SK-N-SH treated with all-trans-retinoic acid at 6 μM for 48 hours (cell line): ENCODE data around the gene SLC12A9.

ENCODE experiments used
- ATAC-seq: fragments of 200-7000 bp; cut with Tn5 transposase; 3 replicates; pipeline ENCODE4 v1.9.1; 2020; ENCODE audit warnings: mild to moderate bottlenecking, moderate library complexity
- ARNTL ChIP-seq: fragments of 450-650 bp; formaldehyde crosslinking; IDR thresholded peaks from 2 replicates; pipeline ENCODE4 v1.5.0; 2020; ENCODE audit warnings: low read depth, mild to moderate bottlenecking, moderate library complexity, borderline replicate concordance
- BACH2 ChIP-seq: fragments of 250-450 bp; sonication (Bioruptor Pico); IDR thresholded peaks from 2 replicates; pipeline ENCODE4 v1.9.0; 2021; ENCODE audit warnings: mild to moderate bottlenecking, borderline replicate concordance
- CSDC2 ChIP-seq: fragments of 250-450 bp; sonication (Bioruptor Pico); IDR thresholded peaks from 2 replicates; pipeline ENCODE4 v1.5.0; 2020; ENCODE audit warnings: mild to moderate bottlenecking, moderate library complexity
- ESRRG ChIP-seq: fragments of 250-450 bp; sonication (Bioruptor Pico); IDR thresholded peaks from 2 replicates; pipeline ENCODE4 v1.6.1; 2021; ENCODE audit warnings: mild to moderate bottlenecking
- GLIS3 ChIP-seq: fragments of 250-450 bp; sonication (Bioruptor Pico); IDR thresholded peaks from 2 replicates; pipeline ENCODE4 v1.5.0; 2020; ENCODE audit warnings: mild to moderate bottlenecking, moderate library complexity
- ISL1 ChIP-seq: fragments of 250-450 bp; sonication (Bioruptor Pico); IDR thresholded peaks from 2 replicates; pipeline ENCODE4 v2.1.2; 2022; ENCODE audit warnings: mild to moderate bottlenecking, moderate library complexity
- OSR1 ChIP-seq: fragments of 250-450 bp; sonication (Bioruptor Pico); IDR thresholded peaks from 2 replicates; pipeline ENCODE4 v1.8.0; 2022; ENCODE audit warnings: moderate library complexity, mild to moderate bottlenecking, inconsistent platforms
- PPARA ChIP-seq: fragments of 250-450 bp; sonication (Bioruptor Pico); IDR thresholded peaks from 2 replicates; pipeline ENCODE4 v1.5.0; 2020; ENCODE audit warnings: mild to moderate bottlenecking, borderline replicate concordance
- RARB ChIP-seq: fragments of 250-450 bp; sonication (Bioruptor Pico); IDR thresholded peaks from 2 replicates; pipeline ENCODE4 v1.8.0; 2021; ENCODE audit warnings: mild to moderate bottlenecking, moderate library complexity
- TCF4 ChIP-seq: fragments of 250-450 bp; sonication (Bioruptor Pico); IDR thresholded peaks from 2 replicates; pipeline ENCODE4 v1.8.0; 2021; ENCODE audit warnings: mild to moderate bottlenecking, moderate library complexity, borderline replicate concordance
- TOX ChIP-seq: fragments of 250-450 bp; sonication (Bioruptor Pico); IDR thresholded peaks from 2 replicates; pipeline ENCODE4 v1.8.0; 2021; ENCODE audit warnings: mild to moderate bottlenecking, moderate library complexity, borderline replicate concordance
- ZC3H10 ChIP-seq: fragments of 250-450 bp; sonication (Bioruptor Pico); IDR thresholded peaks from 2 replicates; pipeline ENCODE4 v1.5.1; 2021; ENCODE audit warnings: mild to moderate bottlenecking, moderate library complexity
- ZFP3 ChIP-seq: fragments of 250-450 bp; sonication (Bioruptor Pico); IDR thresholded peaks from 2 replicates; pipeline ENCODE4 v1.5.0; 2020; ENCODE audit warnings: mild to moderate bottlenecking, moderate library complexity
- ZFP30 ChIP-seq: fragments of 450-650 bp; formaldehyde crosslinking; IDR thresholded peaks from 2 replicates; pipeline ENCODE4 v1.5.0; 2022; ENCODE audit warnings: mild to moderate bottlenecking, moderate library complexity
- ZNF565 ChIP-seq: fragments of 450-650 bp; formaldehyde crosslinking; conservative IDR thresholded peaks from 2 replicates; pipeline ENCODE4 v1.5.0; 2020; ENCODE audit warnings: low read depth, mild to moderate bottlenecking, moderate library complexity
- ZNF70 ChIP-seq: fragments of 450-650 bp; formaldehyde crosslinking; IDR thresholded peaks from 2 replicates; pipeline ENCODE4 v1.5.0; 2020; ENCODE audit warnings: mild to moderate bottlenecking, moderate library complexity
- ZNF8 ChIP-seq: fragments of 450-650 bp; formaldehyde crosslinking; IDR thresholded peaks from 2 replicates; pipeline ENCODE4 v1.5.0; 2020; ENCODE audit warnings: mild to moderate bottlenecking, moderate library complexity
- TF ChIP-seq, protein P1 (sequence below): fragments of 250-450 bp; sonication (Bioruptor Pico); IDR thresholded peaks from 2 replicates; pipeline ENCODE4 v1.8.0; 2021; ENCODE audit warnings: low read depth, mild to moderate bottlenecking, moderate library complexity, borderline replicate concordance
- TF ChIP-seq, protein P2 (sequence below): fragments of 250-450 bp; sonication (Bioruptor Pico); IDR thresholded peaks from 2 replicates; pipeline ENCODE4 v1.8.0; 2020; ENCODE audit warnings: mild to moderate bottlenecking, moderate library complexity, borderline replicate concordance
- TF ChIP-seq, protein P3 (sequence below): fragments of 250-450 bp; sonication (Bioruptor Pico); IDR thresholded peaks from 2 replicates; pipeline ENCODE4 v1.5.0; 2020; ENCODE audit warnings: mild to moderate bottlenecking, moderate library complexity
- TF ChIP-seq, protein P4 (sequence below): fragments of 250-450 bp; sonication (Bioruptor Pico); IDR thresholded peaks from 2 replicates; pipeline ENCODE4 v1.5.1; 2020; ENCODE audit warnings: low read depth, mild to moderate bottlenecking, moderate library complexity

Gene SLC12A9

DNA sequence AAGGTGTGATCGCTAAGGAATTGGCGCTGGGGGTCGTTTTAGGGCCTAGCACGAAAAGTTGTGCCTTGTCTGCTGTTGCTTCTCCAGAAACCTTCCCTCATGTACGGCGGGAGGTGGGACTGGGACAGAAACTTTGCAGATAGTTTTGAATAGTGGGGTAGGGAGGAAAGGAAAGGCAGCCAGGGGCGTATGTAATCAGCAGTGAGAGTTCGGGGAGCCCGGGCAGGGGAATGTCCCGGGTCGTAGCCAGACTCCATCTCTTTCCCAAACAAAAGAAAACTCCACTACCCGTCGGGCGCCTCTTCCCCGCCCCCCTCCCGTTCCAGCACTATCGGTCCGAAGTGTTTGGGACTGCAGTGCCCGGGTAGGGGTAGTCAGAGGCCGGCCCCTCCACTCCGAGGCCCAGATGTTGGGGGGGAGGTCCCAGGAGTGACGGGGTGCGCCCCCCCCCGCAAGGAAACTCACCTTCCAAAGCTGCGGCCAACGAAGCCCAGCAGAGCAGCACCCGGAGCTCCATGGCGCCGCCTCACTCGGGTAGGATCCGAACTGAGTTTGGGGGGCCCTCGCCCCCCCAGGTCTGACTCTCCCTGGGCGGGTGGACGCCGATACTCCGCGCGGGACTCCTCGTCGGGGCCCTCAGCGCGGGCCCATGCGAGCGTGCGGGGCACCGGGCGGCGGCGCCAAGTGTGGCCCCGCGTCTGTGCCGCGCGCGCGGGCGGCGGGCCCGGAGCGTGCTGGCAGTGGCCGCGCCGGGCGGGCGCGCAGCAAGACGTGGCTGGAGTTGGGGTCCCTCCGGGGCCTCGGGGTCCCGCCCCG is 25.8 kb upstream of the SLC12A9 start:
- peak; percentile 26 for ATAC-seq
- TF ChIP-seq, protein P1, sequence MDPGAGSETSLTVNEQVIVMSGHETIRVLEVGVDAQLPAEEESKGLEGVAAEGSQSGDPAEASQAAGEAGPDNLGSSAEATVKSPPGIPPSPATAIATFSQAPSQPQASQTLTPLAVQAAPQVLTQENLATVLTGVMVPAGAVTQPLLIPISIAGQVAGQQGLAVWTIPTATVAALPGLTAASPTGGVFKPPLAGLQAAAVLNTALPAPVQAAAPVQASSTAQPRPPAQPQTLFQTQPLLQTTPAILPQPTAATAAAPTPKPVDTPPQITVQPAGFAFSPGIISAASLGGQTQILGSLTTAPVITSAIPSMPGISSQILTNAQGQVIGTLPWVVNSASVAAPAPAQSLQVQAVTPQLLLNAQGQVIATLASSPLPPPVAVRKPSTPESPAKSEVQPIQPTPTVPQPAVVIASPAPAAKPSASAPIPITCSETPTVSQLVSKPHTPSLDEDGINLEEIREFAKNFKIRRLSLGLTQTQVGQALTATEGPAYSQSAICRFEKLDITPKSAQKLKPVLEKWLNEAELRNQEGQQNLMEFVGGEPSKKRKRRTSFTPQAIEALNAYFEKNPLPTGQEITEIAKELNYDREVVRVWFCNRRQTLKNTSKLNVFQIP (CRISPR knock-in tag) = no peak
- TF ChIP-seq, protein P2, sequence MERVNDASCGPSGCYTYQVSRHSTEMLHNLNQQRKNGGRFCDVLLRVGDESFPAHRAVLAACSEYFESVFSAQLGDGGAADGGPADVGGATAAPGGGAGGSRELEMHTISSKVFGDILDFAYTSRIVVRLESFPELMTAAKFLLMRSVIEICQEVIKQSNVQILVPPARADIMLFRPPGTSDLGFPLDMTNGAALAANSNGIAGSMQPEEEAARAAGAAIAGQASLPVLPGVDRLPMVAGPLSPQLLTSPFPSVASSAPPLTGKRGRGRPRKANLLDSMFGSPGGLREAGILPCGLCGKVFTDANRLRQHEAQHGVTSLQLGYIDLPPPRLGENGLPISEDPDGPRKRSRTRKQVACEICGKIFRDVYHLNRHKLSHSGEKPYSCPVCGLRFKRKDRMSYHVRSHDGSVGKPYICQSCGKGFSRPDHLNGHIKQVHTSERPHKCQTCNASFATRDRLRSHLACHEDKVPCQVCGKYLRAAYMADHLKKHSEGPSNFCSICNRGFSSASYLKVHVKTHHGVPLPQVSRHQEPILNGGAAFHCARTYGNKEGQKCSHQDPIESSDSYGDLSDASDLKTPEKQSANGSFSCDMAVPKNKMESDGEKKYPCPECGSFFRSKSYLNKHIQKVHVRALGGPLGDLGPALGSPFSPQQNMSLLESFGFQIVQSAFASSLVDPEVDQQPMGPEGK (CRISPR knock-in tag) = peak; percentile 89; the same call in 1 of the 2 replicates
- TF ChIP-seq ZNF565 (CRISPR knock-in tag) = no peak

DNA sequence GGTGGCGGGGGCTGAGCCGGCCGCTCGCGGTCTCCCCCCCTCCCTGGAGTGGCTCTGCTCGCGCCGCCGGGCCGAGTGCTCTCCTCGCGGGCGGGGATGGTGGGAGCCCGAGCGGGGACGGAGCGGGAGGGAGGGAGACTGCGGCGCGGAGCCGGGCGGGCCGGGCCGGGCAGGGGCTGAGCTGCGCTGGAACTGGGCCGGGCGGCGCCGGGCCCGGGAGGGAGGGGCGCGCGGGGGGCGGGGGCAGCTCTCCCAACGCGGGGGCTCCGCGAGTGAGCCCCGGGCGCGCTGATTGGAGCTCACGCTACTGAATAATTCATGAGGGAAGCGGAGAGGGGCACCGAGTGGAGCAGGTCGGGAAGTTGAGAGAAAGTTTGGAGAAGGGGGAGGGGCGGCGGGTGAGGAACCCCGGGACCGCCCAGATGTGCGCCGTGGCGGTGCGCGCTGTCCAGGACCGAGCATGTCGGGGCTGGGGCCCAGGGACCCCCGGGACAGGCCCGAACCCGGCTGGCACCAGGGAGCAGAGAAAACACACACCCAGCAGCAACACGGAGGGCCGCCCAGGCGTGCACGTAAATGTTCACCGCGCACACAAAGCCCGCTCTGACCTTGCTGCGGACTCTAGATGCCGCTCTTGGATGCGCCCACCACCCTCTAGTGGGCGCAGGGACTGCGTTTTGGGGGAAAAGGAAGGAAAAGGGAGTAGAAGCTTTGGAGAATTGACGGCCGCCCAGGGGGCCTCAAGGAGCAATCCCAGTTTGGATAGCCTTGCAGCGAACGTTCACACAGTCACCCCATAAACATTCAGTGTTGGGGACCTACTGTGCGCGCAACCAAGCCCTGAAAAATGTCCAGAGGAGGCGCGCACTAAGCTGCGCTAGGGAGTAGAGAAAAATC is 24.9 kb upstream of the SLC12A9 start, which contains the start of gene EPHB4:
EPHB4 (minus strand) TSS at position 194 of the 897 bp plus-strand sequence. CDS start 493 bp downstream, outside the sequence.
- TF ChIP-seq ZNF70 (CRISPR knock-in tag) = no peak; the same call in 1 of the 2 replicates
- no peak for TF ChIP-seq OSR1 (CRISPR knock-in tag)
- no peak for TF ChIP-seq RARB (CRISPR knock-in tag)
- TF ChIP-seq ZFP3 = no peak
- TF ChIP-seq ZNF8 (CRISPR knock-in tag) = no peak
- TF ChIP-seq ARNTL = no peak
- TF ChIP-seq TOX (CRISPR knock-in tag) = no peak
- no peak for TF ChIP-seq CSDC2 (CRISPR knock-in tag)
- TF ChIP-seq ZNF565 (CRISPR knock-in tag) = no peak
- no peak for TF ChIP-seq BACH2
- TF ChIP-seq ISL1 (CRISPR knock-in tag) = no peak
- no peak for TF ChIP-seq ZFP30
- TF ChIP-seq ESRRG (CRISPR knock-in tag) = no peak
- TF ChIP-seq PPARA = no peak
- peak; percentile 82 for ATAC-seq

DNA sequence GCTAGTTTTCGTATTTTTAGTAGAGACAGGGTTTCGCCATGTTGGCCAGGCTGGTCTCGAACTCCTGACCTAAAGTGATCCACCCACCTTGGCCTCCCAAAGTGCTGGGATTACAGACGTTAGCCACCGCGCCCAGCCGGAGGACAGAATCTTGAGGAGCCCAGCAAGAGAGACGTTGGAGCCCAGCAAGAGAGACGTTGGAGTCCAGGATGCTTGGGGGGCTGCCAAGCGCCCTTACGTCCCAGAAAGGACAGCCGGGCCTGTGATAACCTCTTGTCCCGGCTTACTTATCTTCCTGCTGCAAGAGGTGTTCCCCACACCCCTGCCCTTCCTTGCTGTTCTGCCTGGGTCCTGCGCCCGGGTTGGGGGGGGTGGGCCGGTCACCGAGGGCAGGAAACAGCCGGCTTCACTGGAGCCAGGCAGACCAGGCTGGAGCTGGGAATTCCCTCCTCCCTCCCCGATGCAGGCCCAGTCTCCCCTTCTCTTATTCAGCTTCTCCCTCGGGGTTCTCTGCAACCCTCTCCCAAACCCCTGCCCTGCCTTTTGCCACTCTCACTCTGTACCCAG is 23.3 kb upstream of the SLC12A9 start:
- ATAC-seq = no peak
- no peak for TF ChIP-seq ZC3H10 (CRISPR knock-in tag)
- no peak for TF ChIP-seq ESRRG (CRISPR knock-in tag)
- TF ChIP-seq RARB (CRISPR knock-in tag) = no peak
- no peak for TF ChIP-seq ARNTL
- TF ChIP-seq ZNF8 (CRISPR knock-in tag) = no peak
- TF ChIP-seq, protein P1 (CRISPR knock-in tag) = no peak
- no peak for TF ChIP-seq ZFP30
- TF ChIP-seq BACH2 = no peak
- no peak for TF ChIP-seq TCF4 (CRISPR knock-in tag)
- TF ChIP-seq ZNF565 (CRISPR knock-in tag) = no peak
- no peak for TF ChIP-seq TOX (CRISPR knock-in tag)
- TF ChIP-seq, protein P3, sequence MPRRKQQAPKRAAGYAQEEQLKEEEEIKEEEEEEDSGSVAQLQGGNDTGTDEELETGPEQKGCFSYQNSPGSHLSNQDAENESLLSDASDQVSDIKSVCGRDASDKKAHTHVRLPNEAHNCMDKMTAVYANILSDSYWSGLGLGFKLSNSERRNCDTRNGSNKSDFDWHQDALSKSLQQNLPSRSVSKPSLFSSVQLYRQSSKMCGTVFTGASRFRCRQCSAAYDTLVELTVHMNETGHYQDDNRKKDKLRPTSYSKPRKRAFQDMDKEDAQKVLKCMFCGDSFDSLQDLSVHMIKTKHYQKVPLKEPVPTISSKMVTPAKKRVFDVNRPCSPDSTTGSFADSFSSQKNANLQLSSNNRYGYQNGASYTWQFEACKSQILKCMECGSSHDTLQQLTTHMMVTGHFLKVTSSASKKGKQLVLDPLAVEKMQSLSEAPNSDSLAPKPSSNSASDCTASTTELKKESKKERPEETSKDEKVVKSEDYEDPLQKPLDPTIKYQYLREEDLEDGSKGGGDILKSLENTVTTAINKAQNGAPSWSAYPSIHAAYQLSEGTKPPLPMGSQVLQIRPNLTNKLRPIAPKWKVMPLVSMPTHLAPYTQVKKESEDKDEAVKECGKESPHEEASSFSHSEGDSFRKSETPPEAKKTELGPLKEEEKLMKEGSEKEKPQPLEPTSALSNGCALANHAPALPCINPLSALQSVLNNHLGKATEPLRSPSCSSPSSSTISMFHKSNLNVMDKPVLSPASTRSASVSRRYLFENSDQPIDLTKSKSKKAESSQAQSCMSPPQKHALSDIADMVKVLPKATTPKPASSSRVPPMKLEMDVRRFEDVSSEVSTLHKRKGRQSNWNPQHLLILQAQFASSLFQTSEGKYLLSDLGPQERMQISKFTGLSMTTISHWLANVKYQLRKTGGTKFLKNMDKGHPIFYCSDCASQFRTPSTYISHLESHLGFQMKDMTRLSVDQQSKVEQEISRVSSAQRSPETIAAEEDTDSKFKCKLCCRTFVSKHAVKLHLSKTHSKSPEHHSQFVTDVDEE = no peak
- TF ChIP-seq OSR1 (CRISPR knock-in tag) = no peak
- no peak for TF ChIP-seq ISL1 (CRISPR knock-in tag)
- TF ChIP-seq, protein P2 (CRISPR knock-in tag) = no peak
- no peak for TF ChIP-seq PPARA
- no peak for TF ChIP-seq CSDC2 (CRISPR knock-in tag)
- TF ChIP-seq, protein P4, sequence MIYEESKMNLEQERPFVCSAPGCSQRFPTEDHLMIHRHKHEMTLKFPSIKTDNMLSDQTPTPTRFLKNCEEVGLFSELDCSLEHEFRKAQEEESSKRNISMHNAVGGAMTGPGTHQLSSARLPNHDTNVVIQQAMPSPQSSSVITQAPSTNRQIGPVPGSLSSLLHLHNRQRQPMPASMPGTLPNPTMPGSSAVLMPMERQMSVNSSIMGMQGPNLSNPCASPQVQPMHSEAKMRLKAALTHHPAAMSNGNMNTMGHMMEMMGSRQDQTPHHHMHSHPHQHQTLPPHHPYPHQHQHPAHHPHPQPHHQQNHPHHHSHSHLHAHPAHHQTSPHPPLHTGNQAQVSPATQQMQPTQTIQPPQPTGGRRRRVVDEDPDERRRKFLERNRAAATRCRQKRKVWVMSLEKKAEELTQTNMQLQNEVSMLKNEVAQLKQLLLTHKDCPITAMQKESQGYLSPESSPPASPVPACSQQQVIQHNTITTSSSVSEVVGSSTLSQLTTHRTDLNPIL (CRISPR knock-in tag) = no peak
- TF ChIP-seq GLIS3 = no peak
